GM20000 (cell line): ENCODE results near the gene MEOX2.

Experiments
- DNase-seq: peaks from one replicate; pipeline ENCODE4 v3.0.0; 2012; ENCODE audit warnings: low spot score
- TF ChIP-seq, protein P1 (sequence below): IDR thresholded peaks from 2 replicates; pipeline ENCODE4 v1.5.1; 2012; ENCODE audit warnings: mild to moderate bottlenecking, control low read depth; ENCODE audit errors: extremely low read depth, missing control alignments

MEOX2 gene

DNA sequence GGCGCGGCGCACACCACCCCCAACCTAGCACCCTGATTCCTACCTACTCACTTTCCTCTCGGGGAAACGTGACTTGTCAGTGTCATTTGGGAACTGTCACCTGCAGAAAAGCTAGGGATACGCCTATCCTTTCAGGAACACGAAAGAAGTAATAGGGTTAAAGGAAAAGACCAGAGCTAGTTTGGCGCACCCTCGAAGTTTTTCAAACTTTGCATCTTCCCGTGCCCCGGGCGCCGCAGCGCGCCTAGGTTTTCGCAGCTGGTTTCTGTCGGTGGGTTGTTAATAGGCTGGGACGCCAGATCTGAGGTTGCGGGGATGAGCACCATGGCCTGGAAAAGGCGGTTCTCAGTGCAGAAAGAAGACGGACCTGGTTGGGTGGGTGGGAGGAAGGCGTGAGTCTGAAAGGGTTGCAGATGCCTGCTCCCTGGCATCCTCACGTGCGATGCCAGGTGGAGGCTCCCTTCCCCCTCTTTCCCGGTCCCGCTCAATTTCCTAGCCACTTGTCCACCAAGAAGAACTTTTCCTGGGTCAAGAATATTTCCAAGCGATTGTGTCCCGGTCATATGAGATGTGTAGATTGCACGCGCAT is 568 bp upstream of the MEOX2 start:
- no peak for DNase-seq
- TF ChIP-seq, protein P1, sequence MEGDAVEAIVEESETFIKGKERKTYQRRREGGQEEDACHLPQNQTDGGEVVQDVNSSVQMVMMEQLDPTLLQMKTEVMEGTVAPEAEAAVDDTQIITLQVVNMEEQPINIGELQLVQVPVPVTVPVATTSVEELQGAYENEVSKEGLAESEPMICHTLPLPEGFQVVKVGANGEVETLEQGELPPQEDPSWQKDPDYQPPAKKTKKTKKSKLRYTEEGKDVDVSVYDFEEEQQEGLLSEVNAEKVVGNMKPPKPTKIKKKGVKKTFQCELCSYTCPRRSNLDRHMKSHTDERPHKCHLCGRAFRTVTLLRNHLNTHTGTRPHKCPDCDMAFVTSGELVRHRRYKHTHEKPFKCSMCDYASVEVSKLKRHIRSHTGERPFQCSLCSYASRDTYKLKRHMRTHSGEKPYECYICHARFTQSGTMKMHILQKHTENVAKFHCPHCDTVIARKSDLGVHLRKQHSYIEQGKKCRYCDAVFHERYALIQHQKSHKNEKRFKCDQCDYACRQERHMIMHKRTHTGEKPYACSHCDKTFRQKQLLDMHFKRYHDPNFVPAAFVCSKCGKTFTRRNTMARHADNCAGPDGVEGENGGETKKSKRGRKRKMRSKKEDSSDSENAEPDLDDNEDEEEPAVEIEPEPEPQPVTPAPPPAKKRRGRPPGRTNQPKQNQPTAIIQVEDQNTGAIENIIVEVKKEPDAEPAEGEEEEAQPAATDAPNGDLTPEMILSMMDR: no peak

DNA sequence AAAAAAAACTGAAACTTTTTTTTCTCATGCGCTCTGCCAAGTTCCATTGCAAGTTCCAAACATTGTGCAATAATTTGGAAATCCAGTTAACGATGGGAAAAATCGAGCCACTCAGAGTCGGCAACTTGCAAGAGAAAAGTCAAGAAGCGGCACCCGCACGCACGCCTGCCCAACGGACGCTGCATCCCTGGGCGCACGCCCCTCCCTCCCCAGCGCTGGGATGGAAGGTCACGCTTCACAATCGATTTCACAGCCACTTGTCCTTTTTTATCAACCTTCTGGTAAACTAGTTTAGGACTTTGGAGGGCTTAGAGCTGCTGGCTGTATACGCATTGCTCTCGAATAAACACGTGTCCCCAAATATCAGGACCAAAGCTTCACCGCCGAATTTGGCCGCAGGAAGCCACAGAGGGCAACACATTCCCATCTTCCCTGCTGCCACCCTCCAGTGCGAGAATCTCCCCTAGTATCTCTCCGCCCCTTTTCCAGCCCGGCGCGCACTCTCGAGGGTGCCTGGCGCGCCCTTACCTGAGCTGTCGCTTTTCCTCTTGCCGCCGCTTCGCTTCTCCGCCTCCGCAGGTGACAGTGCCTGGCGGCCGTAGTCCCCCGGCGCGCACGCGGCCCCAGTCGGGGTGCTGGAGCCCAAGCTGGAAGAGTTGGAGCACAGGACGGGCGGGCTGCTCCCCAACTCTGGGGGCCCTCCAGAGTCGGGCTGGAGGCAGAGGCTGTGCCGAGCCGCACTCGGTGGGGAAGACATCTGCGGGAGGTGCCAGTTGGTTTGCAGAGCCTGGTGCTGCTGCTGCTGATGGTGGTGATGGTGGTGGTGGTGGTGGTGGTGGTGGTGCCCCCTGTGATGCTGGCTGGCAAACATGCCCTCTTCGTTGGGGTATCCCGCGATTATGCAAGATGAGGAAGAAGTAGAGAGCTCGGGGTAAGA is 857 bp downstream of the MEOX2 start:
- DNase-seq: no peak
- TF ChIP-seq, protein P1: no peak

DNA sequence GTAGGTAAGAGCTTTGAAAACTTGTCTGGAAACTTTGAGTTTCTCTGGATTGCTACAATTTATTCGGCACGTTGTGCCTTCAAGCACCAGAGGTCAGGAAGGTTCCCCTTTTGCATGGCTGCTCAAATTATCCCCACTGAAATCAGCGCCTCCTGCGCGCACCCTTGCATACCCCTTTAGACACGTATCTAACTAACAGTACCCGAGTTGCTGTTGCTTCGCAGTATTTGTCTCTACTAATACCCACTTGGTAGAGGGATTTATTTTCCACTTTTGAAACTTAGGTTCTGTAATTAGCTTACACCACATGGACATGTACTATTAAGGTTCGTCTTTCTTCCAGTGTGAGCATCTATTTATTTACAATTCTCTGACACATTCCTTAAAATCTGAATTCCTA is 1.6 kb downstream of the MEOX2 start:
- TF ChIP-seq, protein P1: no peak
- DNase-seq: no peak

DNA sequence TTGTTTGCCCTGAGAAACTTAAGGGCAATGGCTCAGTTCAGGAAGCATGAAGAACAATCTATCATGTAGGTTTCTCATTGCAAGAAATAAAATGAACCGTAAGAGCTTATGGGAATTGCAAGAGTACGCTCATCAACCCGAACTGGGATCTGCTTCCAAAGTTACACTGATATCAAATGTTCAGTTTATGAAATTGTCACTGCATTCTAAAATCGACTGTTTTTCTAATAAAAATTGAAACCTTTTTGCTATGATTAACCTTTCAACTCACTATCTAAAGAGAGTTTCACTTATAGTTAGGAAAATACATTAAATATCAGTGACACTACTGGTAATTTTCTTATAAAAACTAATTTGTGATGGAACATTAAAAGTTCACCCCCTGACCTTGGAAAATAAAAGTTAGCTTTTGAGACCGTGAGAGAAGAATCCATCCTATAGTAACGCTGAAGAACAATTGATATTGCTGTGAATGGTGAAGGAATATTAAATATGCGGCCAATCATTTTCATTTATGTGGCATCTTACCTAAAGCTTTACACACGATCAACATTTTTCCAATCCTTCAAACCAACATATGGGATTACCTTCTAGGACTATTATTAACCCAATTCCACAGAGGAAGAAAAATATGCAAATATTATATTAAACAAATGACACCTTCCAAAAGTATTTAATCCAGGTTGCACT is 2.2 kb downstream of the MEOX2 start:
- TF ChIP-seq, protein P1: no peak

DNA sequence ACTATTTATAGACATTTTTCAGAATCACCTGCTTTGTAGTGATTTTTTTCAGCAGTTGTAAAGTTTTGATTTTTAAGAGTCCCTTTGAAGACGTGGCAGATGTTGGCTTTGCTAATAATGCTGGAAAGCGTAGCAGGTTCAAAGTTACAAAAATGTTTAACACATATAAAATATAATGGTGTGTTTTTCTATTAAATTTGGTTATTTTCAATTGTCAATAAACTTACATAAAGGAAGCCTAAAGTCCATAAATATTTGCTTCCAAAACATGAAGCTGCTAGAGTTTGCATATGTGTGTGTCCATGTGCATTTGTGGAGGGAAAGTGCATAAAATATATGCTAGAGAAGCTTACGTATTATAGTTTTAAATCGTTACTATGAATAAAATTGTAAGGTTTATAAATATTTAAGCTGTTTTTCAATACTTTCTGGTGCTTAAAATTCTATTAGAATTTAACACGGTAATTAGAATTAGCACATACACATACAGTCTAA is 3.7 kb downstream of the MEOX2 start:
- TF ChIP-seq, protein P1: no peak
- DNase-seq: no peak

More for the DNA sequence above, 2.2 kb downstream of the MEOX2 start:
- no peak for DNase-seq

DNA sequence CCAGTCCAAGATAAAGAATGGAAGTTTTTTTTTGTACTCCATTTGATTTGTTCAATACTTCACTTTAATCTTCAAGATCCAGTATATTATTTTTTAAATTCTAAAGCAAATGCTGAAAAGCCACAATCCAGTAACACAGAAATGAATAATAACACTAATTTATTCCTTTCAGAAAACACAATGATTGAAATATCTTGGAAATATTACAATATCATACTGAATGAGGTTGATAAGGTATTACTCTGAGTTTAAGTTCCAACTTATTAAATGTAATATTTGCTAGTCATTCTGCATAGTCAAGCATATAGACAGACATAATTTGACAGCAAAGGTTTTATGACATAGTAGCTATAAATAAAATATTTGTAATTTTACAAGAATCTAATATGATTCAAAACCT is 4.4 kb downstream of the MEOX2 start:
- TF ChIP-seq, protein P1: no peak
- DNase-seq: no peak
